ENCODE measurements around the gene EIF4B. TPM values are rescaled to one million over a fixed set of nuclear protein-coding genes. Genes with fewer than 3 reads are reported as not detected.
"Not testable (repeated sequence)": the region's sequence is repeated elsewhere in the genome, so short reads cannot be mapped to it uniquely, and the experiment has no call there.

Gene EIF4B
- polyA plus RNA-seq, 1 donor (not counting 4 experiments of a cell fraction or from before 2014, with no cell fraction given), result 422 TPM

DNA sequence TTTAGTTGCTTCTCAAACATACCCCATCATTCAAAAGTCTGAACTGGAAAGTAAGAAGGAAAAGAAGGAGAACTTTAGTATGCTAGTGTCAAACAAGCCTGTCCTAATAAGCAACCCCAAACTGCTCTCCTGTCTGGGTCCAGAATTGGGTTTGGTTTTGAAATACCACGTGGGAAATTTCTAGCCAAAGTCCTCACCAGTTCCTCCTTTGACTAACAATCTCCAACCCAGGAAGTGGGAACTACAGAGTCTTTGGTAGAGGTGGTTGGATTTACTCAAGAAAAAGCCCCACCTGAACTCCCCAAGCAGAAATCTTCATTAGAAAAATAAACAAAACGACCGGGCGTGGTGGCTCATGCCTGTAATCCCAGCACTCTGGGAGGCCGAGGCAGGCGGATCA, 17.4 kb upstream of the EIF4B start:
- TF ChIP-seq EZH2 (IDR thresholded peaks at IDR 0.05; ENCODE audit: low read length) (no peak), CTCF (optimal IDR thresholded peaks at IDR 0.05 in 1 of 3, IDR thresholded peaks at IDR 0.05 in 1 of 3, conservative IDR thresholded peaks at IDR 0.05 in 1 of 3; ENCODE audit: extremely low read depth in 1 of 3, insufficient read depth in 2 of 3, low read length in 3 of 3) (no peak)
- Histone ChIP-seq H3K27ac (ENCODE audit: control insufficient read depth, insufficient read depth, low read length) (no peak overlapping the region), H3K27me3 (ENCODE audit: control insufficient read depth, extremely low read depth, insufficient read depth, low read length) (no peaks in the 10 kb centered on the region), H3K4me3 (ENCODE audit: control insufficient read depth in 2 of 3, extremely low read depth in 1 of 3, insufficient read depth in 2 of 3, low read depth in 1 of 3, low read length in 3 of 3) (no peak overlapping the region), H3K4me1 (ENCODE audit: control insufficient read depth, extremely low read depth, insufficient read depth, low read length) (peaks cover 13% of the 10 kb centered on the region), H2AFZ (ENCODE audit: control insufficient read depth, low read length) (no peak overlapping the region), H3K9me3 (ENCODE audit: control insufficient read depth, low read depth, low read length) (no peaks in the 10 kb centered on the region), H3K4me2 (ENCODE audit: control insufficient read depth, extremely low read depth, insufficient read depth, low read depth, low read length) (no peak overlapping the region), H3K9me1 (ENCODE audit: control insufficient read depth, extremely low read depth, insufficient read depth, low read length) (no peaks in the 10 kb centered on the region), H3K36me3 (ENCODE audit: control insufficient read depth in 2 of 2, extremely low read depth in 1 of 2, insufficient read depth in 2 of 2, low read length in 2 of 2) (no peaks in the 10 kb centered on the region), H3K9ac (ENCODE audit: control insufficient read depth, extremely low read depth, insufficient read depth, low read length) (no peak overlapping the region), H3K79me2 (ENCODE audit: control insufficient read depth, insufficient read depth, low read length) (no peaks in the 10 kb centered on the region), H4K20me1 (ENCODE audit: control insufficient read depth, extremely low read depth, insufficient read depth, low read length) (no peaks in the 10 kb centered on the region)
- FAIRE-seq (no peak), DNase-seq (ENCODE audit: low read depth, low spot score) (no peak)
- dilution Hi-C loops (cut with MboI; ENCODE audit: extremely low pct_ligation_motif_present, low sequenced_read_pairs), result no loop called here

DNA sequence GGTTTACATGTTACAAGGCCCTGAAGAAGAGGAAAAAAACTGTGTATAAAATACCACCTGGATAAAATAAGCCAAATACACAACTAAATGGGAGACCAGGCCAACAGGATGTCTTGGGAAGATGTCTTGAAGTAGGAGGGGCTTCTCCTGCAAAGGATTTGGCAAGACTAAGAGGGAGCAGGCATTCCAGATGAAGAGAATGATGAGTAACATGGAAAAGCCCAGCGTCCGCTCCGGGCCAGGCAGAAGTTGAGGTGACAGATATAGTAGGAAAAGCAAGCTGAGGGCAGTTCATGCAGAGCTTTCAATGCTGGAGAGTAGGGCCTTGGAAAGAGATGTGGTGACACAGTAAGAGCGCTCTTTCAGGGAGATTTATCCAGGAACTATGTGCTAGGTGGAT, 16.1 kb upstream of the EIF4B start:
- H3K9me3 ChIP-seq (ENCODE audit: control insufficient read depth, low read depth, low read length), result no peaks in the 10 kb centered on the region
- no peak overlapping the region for H3K4me2 ChIP-seq (ENCODE audit: control insufficient read depth, extremely low read depth, insufficient read depth, low read depth, low read length)
- TF ChIP-seq CTCF (optimal IDR thresholded peaks at IDR 0.05 in 1 of 3, IDR thresholded peaks at IDR 0.05 in 1 of 3, conservative IDR thresholded peaks at IDR 0.05 in 1 of 3; ENCODE audit: extremely low read depth in 1 of 3, insufficient read depth in 2 of 3, low read length in 3 of 3) (no peak), EZH2 (IDR thresholded peaks at IDR 0.05; ENCODE audit: low read length) (no peak)
- no peaks in the 10 kb centered on the region for H3K27me3 ChIP-seq (ENCODE audit: control insufficient read depth, extremely low read depth, insufficient read depth, low read length)
- H3K9me1 ChIP-seq (ENCODE audit: control insufficient read depth, extremely low read depth, insufficient read depth, low read length), result no peaks in the 10 kb centered on the region
- H3K4me3 ChIP-seq (ENCODE audit: control insufficient read depth in 2 of 3, extremely low read depth in 1 of 3, insufficient read depth in 2 of 3, low read depth in 1 of 3, low read length in 3 of 3), result no peak overlapping the region
- no peak overlapping the region for H3K9ac ChIP-seq (ENCODE audit: control insufficient read depth, extremely low read depth, insufficient read depth, low read length)
- DNase-seq (ENCODE audit: low read depth, low spot score) (no peak), FAIRE-seq (no peak)
- H3K27ac ChIP-seq (ENCODE audit: control insufficient read depth, insufficient read depth, low read length), result no peak overlapping the region
- no peaks in the 10 kb centered on the region for H4K20me1 ChIP-seq (ENCODE audit: control insufficient read depth, extremely low read depth, insufficient read depth, low read length)
- no peaks in the 10 kb centered on the region for H3K79me2 ChIP-seq (ENCODE audit: control insufficient read depth, insufficient read depth, low read length)
- H3K36me3 ChIP-seq (ENCODE audit: control insufficient read depth in 2 of 2, extremely low read depth in 1 of 2, insufficient read depth in 2 of 2, low read length in 2 of 2), result no peaks in the 10 kb centered on the region
- H3K4me1 ChIP-seq (ENCODE audit: control insufficient read depth, extremely low read depth, insufficient read depth, low read length), result peaks cover 13% of the 10 kb centered on the region
- no peak overlapping the region for H2AFZ ChIP-seq (ENCODE audit: control insufficient read depth, low read length)
- dilution Hi-C loops (cut with MboI; ENCODE audit: extremely low pct_ligation_motif_present, low sequenced_read_pairs), result no loop called here

- H3K4me2 ChIP-seq (ENCODE audit: control insufficient read depth, extremely low read depth, insufficient read depth, low read depth, low read length); H3K27ac ChIP-seq (ENCODE audit: control insufficient read depth, insufficient read depth, low read length); DNase-seq (ENCODE audit: low read depth, low spot score); FAIRE-seq; H3K36me3 ChIP-seq (ENCODE audit: control insufficient read depth in 2 of 2, extremely low read depth in 1 of 2, insufficient read depth in 2 of 2, low read length in 2 of 2); H3K9me3 ChIP-seq (ENCODE audit: control insufficient read depth, low read depth, low read length); H3K4me3 ChIP-seq (ENCODE audit: control insufficient read depth in 2 of 3, extremely low read depth in 1 of 3, insufficient read depth in 2 of 3, low read depth in 1 of 3, low read length in 3 of 3); dilution Hi-C loops (cut with MboI; ENCODE audit: extremely low pct_ligation_motif_present, low sequenced_read_pairs); H3K9ac ChIP-seq (ENCODE audit: control insufficient read depth, extremely low read depth, insufficient read depth, low read length); H3K27me3 ChIP-seq (ENCODE audit: control insufficient read depth, extremely low read depth, insufficient read depth, low read length); H3K79me2 ChIP-seq (ENCODE audit: control insufficient read depth, insufficient read depth, low read length); H4K20me1 ChIP-seq (ENCODE audit: control insufficient read depth, extremely low read depth, insufficient read depth, low read length); H2AFZ ChIP-seq (ENCODE audit: control insufficient read depth, low read length); H3K9me1 ChIP-seq (ENCODE audit: control insufficient read depth, extremely low read depth, insufficient read depth, low read length): not testable (repeated sequence)
- H3K4me1 ChIP-seq (ENCODE audit: control insufficient read depth, extremely low read depth, insufficient read depth, low read length), result peaks cover 13% of the 10 kb centered on the region
Observed at GRCh38 chr12:52992240-52992639, 14.0 kb upstream of the EIF4B start.
